Fibroblast of upper back skin (primary cell): Measurements from ENCODE around the gene BDKRB1.

Source experiments
- DNase-seq: peaks from one replicate; pipeline ENCODE4 v3.0.0-alpha.2; 2013

Gene BDKRB1

DNA sequence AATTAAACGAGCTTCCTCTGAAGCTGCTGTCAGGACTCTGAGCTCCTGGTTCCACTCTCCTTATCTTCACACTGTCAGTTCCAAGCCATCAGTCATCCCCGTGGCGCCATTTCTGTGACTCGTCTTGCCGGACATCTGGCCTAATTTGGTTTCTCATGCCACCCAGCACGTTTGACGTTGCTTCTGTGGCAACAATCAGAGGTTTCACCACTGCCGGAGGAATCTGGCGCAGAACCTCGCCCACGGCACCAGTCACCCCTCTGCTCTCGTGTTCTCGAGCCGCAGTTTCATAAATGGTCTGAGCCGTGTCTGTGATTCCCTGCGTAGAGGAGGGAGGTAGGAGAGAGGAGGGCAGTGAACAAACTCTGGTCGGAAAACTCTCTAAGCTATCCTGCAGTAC, 29.7 kb downstream of the BDKRB1 start:
- DNase-seq, result no peak

DNA sequence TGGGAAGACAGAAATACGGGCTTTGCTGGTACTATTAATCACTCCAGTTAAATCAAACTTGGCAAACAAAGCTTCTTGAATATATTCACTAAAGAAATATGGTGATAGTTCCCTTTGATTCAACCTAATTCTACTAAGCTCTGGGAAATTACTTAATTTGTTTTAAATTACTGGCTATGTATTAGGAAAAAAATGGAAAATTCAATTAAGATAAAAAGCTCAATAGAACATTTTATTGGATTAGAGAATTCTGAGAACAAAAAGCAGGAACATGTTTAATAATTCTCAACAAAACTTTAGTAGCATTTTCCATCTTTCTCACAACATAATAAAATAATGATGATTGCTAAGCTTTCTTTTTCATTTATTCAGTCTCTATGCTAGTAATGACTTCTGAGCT, 30.2 kb downstream of the BDKRB1 start:
- DNase-seq, result no peak

DNA sequence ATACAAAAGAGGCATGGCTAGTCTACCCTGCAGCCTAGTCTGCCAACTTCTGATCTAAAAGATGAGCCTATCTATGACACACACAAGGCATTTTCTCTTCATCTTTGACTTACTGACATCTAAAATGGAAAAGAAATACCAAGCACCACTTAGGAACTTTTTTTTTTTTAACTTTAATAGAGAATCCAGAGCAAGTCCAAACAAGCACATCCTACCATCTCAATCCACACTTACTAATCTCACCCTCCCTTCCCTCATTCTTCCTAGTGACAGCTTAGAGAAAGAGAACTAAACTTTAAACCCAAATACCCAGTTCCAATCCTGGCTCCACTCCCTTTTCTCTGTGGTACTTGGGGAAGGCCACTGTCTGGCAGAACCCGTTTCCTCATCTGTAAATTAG, 31.8 kb downstream of the BDKRB1 start:
- DNase-seq, result no peak

DNA sequence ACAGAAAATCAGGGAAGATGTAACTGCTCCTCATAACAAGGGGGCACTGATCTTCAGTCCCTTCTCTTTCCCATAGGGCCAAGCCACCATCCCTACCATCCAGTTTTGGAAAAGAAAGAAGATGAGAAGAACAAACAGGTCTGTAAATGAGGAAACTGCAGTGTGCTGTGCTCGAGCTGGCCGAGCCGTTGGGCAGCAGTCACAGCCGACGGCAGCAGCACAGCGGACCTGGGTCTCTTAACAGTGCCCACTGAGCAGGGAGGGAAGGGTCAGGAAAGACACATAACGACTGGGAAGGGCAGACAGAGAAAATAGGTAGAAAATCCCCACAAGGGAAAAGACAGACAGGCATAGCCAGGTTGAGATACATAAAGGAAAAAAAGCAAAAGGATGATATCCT, 38.2 kb downstream of the BDKRB1 start:
- no peak for DNase-seq

DNA sequence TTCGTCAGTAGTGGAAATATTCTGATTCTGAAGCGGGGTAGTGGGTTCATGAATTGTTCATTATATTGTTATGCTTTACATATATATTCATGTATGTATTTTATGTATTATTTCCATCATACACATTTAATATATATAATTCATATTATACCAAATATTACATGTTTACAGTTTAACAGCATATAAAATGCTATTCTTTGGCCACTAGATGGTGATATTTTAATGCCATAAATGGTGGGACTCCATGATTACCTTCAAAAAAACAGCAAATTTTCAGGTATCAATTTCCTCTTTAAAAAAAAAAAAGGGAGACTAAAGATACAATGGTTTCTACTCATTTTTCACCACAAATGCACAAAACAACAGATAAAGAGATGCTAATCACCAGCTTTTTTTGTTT, 41.0 kb downstream of the BDKRB1 start:
- peak; percentile 13 for DNase-seq

DNA sequence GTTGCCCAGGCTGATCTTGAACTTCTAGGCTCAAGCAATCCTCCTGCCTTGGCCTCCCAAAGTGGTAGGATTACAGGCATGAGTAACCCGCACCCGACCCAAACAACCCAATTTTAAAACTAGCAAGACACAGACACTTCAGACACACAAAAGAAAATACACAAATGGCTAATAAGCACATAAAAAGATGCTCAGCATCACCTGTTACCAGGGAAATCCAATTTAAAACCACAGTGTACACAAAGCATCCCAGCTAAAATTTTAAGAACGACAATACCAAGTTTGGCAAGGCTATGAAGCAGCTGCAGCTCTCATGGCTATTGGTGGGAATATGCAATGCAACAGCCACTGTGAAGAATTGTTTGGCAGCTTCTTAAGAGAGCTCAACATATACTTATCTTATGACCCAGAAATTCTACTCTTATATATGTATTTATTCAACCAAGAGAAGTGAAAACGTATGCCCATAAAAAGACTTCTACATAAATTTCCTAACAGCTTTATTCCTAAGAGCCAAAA, 42.0 kb downstream of the BDKRB1 start:
- no peak for DNase-seq

DNA sequence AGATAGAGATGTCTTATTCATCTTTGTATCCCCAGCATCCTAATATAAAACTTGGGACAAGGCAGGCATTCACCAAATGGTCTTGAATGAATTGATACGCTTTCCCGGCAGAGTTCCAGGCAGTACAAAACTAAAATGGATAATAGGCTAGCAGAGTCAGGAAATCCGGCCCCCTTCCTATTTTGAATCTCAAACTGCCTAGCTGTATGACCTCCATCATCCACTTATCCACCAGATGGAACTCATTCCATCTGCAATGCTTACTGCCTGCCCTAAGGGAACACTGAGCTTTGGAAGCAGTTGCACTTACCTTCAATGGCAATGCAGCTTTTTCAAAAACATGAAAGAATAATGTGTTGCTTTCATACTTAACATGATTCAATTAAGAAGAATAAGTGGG, 43.4 kb downstream of the BDKRB1 start:
- no peak for DNase-seq

DNA sequence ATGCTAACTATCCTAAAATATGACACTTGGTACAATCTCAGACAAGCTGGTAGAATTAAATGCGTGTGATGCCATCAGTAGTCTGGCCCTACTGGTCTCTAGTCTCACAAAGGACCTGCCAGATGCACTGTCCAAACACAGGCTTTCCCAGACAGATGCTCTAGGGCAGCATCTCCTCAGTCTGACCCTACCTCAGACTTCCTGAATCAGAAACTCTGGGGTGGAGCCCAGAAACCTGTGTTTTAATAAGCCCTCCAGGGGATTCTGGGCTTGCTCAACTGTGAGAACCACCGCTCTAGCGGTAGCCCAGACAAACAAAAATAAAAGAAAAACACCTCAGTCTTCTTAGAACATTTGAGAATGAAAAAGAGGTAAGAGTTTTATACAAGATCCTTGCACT, 48.0 kb downstream of the BDKRB1 start:
- peak; percentile 14 for DNase-seq

DNA sequence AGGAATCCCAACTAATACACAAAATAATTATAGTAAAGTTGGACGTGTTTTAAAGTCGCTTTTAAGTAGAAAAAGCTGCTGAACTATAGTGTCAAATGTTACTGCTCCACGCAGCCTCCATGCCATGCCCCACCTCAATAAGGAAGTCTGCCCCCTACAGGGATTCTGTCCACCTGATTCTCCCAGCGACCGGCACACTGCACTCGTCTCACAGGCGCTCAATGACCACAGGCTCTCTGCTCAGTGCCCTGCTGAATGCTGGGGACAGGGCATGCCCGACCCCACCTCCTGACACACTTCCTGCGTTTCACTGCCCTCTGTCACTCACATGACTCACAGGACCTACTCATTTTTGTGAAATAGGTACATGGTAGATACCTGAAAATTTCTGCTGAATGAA, 48.9 kb downstream of the BDKRB1 start:
- no peak for DNase-seq

DNA sequence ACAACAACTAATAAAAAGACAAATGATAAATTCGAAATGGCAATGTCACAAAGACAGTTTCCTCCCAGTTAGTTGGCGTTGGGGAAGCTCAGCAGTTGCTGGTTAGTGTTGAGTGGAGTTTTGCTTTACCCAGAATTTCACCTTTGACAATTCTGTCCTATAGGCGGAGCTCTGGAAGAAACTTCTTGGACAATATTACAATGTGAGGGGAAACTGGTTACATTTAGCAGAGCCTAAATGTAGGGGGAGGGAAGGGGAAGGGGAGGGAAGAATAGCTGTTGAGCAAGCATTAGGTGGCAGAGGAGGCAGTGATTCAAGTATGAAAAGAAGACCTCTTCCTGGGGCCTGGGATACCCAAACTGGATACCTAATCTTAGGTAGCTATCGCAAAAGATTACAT, 51.4 kb downstream of the BDKRB1 start:
- no peak for DNase-seq

DNA sequence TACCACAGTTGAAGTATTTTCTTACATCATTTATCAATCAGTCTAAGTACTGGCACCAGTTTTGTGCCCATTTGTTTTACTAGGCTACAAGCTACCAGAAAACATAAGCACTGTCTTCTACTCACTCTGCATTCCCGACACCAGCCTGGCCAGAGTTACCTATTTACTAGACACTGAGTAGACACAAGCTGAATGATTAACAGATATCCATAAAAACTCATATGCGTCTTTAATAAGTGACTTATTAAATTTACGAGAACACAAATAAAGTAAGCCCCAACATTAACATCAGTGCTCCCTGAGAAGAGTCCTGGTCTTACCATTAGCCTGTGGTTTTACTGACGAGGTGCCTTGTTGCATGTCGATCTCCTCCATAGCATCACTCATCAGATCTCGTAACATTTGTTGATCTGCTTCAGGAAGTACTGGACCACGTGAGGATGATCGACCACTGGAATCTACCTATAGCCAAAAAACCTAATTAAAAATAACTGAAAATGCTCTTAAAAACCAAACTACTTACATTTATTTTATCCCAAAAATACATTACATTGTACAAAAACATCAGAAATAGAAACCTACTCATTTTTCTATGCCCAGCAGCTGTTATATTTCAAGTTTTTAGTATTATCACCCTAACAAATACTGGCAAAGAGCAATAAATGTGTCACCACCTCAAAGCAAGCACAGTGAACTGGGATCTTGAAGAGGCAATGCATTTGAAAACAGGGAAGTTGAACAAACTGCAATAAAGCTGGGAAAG, 53.3 kb downstream of the BDKRB1 start:
- DNase-seq, result no peak

DNA sequence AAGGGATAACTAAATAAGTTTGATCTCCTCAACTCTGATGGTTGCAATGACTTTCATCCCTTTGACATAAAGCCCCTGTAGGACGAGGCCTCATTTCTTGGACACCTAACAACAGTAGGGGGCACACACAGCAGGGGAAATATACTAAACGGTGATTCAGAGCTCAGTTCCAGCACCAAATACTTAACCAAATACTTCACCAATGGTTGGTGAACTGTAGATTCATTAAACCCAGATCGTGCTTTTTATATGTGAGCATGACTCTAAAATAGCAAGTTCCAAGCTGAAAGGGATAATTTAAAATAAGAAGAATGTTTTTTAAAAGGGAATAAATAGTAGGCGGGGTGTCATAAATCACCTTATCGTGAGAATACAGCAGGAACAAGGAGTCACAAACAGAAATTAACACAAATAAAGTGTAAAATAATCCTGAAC, 53.9 kb downstream of the BDKRB1 start:
- no peak for DNase-seq

DNA sequence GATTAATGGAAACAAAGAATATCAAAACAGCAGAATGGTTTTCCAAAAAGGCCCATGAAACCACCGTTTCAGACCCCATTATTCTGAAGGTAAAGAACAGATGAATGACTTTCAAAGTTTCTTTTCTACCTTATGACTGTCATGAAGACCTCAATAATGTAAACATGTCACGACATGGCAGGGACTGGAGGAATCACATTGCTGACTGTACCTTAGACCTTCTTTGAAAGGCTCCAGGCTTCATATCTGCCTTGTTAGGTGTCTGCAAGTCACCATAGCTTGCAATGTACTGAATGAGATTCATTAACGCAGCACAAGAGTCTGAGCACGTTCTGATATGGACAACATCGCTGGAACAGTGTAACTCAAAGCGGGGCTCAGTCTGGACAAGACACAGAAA, 54.9 kb downstream of the BDKRB1 start:
- no peak for DNase-seq
